PFSK-1 (cell line): Measurements from ENCODE around the gene LDLR.
A peak's percentile ranks its signal among the peaks of the same experiment; 100 is the strongest.

Source experiments
- POLR2AphosphoS5 ChIP-seq: IDR thresholded peaks from 2 replicates; pipeline ENCODE4 v1.6.1; 2012; ENCODE audit warnings: low read depth, mild to moderate bottlenecking, control low read depth, low read length, moderate library complexity
- REST ChIP-seq, 2 experiments: IDR thresholded peaks; 2 replicates each; pipeline versions ENCODE4 v1.6.1 to v1.8.0; 2011 to 2012; ENCODE audit warnings: low read depth in 2 of 2, low read length in 2 of 2, control low read depth in 1 of 2, inconsistent platforms in 1 of 2, mild to moderate bottlenecking in 1 of 2, moderate library complexity in 1 of 2; ENCODE audit not compliant: insufficient read depth in 1 of 2
- TAF1 ChIP-seq: IDR thresholded peaks from 2 replicates; pipeline ENCODE4 v1.6.1; 2012; ENCODE audit warnings: low read length, control low read depth, borderline replicate concordance; ENCODE audit not compliant: insufficient read depth

DNA sequence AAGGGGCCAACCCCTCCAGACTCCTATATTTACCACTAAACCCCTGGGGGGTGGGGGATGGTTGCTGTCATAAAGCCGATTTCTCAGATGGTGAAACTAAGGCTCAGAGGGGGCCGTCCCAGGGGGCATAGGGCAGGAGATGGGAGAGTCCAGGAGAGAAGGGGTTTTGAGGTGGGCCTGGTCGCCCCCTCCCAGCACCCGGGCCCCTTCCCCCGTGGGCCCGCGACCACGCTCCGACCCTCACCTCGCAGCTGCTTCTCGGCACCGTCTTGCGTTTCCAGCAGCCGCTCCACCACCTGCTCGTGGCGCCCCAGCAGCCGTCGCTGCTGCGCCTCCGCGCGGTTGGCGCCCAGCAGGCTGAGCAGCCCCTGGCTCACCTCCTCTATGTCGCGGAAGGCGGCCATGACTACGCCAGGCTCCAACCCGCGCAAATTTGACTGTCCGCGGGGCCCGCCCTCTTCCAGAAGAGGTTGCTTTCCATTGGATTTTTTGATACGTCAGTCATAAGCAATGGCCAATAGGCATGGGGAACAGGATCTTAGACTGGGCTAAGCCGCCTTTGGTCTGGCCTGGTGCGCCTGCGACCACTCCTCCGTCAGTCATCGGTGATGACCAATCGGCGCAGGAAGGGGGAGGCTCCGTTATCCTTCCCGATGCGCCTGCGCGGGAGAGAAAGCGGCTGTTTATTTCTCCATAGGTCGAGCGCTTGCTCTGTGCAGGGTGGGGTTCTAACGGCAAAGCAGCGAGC lies 66.3 kb downstream of the LDLR start, which contains the start of gene SPC24:
- peak; percentile 97 for TF ChIP-seq TAF1
- peak in 1 of 2 experiments; percentile 65; a peak in 2 of 4 replicates for TF ChIP-seq REST (IDR thresholded peaks at IDR 0.05; ENCODE audit: insufficient read depth in 1 of 2, low read depth in 2 of 2, low read length in 2 of 2)
- TF ChIP-seq POLR2AphosphoS5, result peak; percentile 92
